Panc1 (cell line): Measurements from ENCODE around the gene TRIM62. TPM values are rescaled to one million over a fixed set of nuclear protein-coding genes. Genes with fewer than 3 reads are reported as not detected.

Source experiments
- ATAC-seq: fragments of 200-7000 bp; cut with Tn5 transposase; 2 replicates; pipeline ENCODE4 v1.9.1; 2020; ENCODE audit warnings: mild to moderate bottlenecking, moderate library complexity
- BruUV-seq: library from RNA; stranded (reverse); fragments of 400-500 nt; replicated peaks from 2 replicates; lab custom pipeline; 2021; lab: Mats Ljungman, UMichigan
- CTCF ChIA-PET: fragments of 300-600 bp; sonication (Branson Sonifier 250); formaldehyde crosslinking; loops from one replicate; lab custom pipeline; 2022; ENCODE audit warnings: antibody characterized with exemption; lab: Charles Lee
- POLR2A ChIA-PET: fragments of 300-600 bp; sonication (Branson Sonifier 250); formaldehyde crosslinking; loops from one replicate; lab custom pipeline; 2022; ENCODE audit warnings: antibody characterized with exemption; lab: Charles Lee
- DNase-seq: peaks from one replicate; pipeline ENCODE4 v3.0.0-alpha.2; 2010; ENCODE audit warnings: low read depth, low spot score
- H3K27ac ChIP-seq: 2 replicates; pipeline ENCODE4 v1.5.1; 2011; ENCODE audit warnings: mild to moderate bottlenecking, low read length, inconsistent platforms
- H3K27me3 ChIP-seq: fragments of 200-500 bp; sonication (Bioruptor generic); 2 replicates; pipeline ENCODE4 v1.6.0; 2014; ENCODE audit warnings: low read length, inconsistent platforms; ENCODE audit not compliant: control insufficient read depth, insufficient read depth
- H3K36me3 ChIP-seq: fragments of 200-500 bp; sonication (Bioruptor generic); 2 replicates; pipeline ENCODE4 v1.5.1; 2014; ENCODE audit warnings: inconsistent platforms, mild to moderate bottlenecking, low read length, moderate library complexity; ENCODE audit not compliant: control insufficient read depth, insufficient read depth
- H3K4me1 ChIP-seq: 2 replicates; pipeline ENCODE4 v1.5.1; 2011; ENCODE audit warnings: inconsistent platforms, mild to moderate bottlenecking, low read length, moderate library complexity; ENCODE audit not compliant: control insufficient read depth, insufficient read depth
- H3K4me3 ChIP-seq, 2 experiments: 2 replicates each; pipeline ENCODE4 v1.5.1; 2011 to 2012; ENCODE audit warnings: low read depth in 2 of 2, low read length in 2 of 2, mild to moderate bottlenecking in 2 of 2, inconsistent platforms in 1 of 2, moderate library complexity in 1 of 2
- H3K9me3 ChIP-seq: fragments of 200-500 bp; sonication (Bioruptor generic); 2 replicates; pipeline ENCODE4 v1.5.1; 2014; ENCODE audit warnings: low read depth, mild to moderate bottlenecking, inconsistent platforms, low read length, moderate library complexity; ENCODE audit not compliant: control insufficient read depth, insufficient read depth
- CTCF ChIP-seq: fragments of 450-650 bp; IDR thresholded peaks from 2 replicates; pipeline ENCODE4 v1.5.1; 2017; ENCODE audit warnings: mild to moderate bottlenecking
- POLR2AphosphoS5 ChIP-seq: IDR thresholded peaks from 2 replicates; pipeline ENCODE4 v1.6.1; 2012; ENCODE audit warnings: mild to moderate bottlenecking, low read depth, low read length, moderate library complexity
- REST ChIP-seq, 2 experiments: IDR thresholded peaks; 2 replicates each; pipeline ENCODE4 v1.6.1; 2011 to 2012; ENCODE audit warnings: low read depth in 2 of 2, control low read depth in 1 of 2, low read length in 1 of 2, mild to moderate bottlenecking in 1 of 2, moderate library complexity in 1 of 2; ENCODE audit not compliant: insufficient read depth in 1 of 2
- SIN3A ChIP-seq: IDR thresholded peaks from 2 replicates; pipeline ENCODE4 v1.6.1; 2012; ENCODE audit warnings: low read depth, mild to moderate bottlenecking, low read length, moderate library complexity, borderline replicate concordance; ENCODE audit not compliant: insufficient read depth
- TCF7L2 ChIP-seq: IDR thresholded peaks from 2 replicates; pipeline ENCODE4 v1.6.1; 2011; ENCODE audit warnings: mild to moderate bottlenecking, low read depth, low read length, inconsistent platforms
- in situ Hi-C: cut with HindIII; loops from 2 replicates; pipeline ENCODE4 v1.10.0; 2016; ENCODE audit warnings: low sequenced_read_pairs, low pct_unique_long_range_greater_than_20kb
- intact Hi-C: fragments of 100-400 bp; cut with micrococcal nuclease; formaldehyde crosslinking; loops from one replicate; pipeline ENCODE4 v1.10.0; 2022; ENCODE audit not compliant: unreplicated experiment
- total RNA-seq: library from RNA; stranded (reverse); gene quantifications from one replicate; pipeline ENCODE4 v1.2.1, GENCODE V29; 2021; ENCODE audit not compliant: unreplicated experiment

TRIM62 gene
- total RNA-seq, 1 experiment from 2014 or later: 7.4 TPM

GRCh38 chr1:33176887-33177286 lies 5.0 kb downstream of the TRIM62 start:
- Histone ChIP-seq H3K4me1 (peaks cover 5% of the 10 kb centered on the region), H3K9me3 (no peaks in the 10 kb centered on the region), H3K27ac (no peak overlapping the region), H3K4me3 (no peak overlapping the region), H3K27me3 (no peaks in the 10 kb centered on the region), H3K36me3 (no peaks in the 10 kb centered on the region)
- DNase-seq: no peak
- TF ChIP-seq POLR2AphosphoS5 (no peak), CTCF (no peak), SIN3A (no peak), TCF7L2 (no peak), REST (IDR thresholded peaks at IDR 0.05; ENCODE audit: insufficient read depth in 1 of 2, low read depth in 2 of 2, low read length in 1 of 2) (no peak)
- no TSS peak for BruUV-seq
- in situ Hi-C loops (no loop called here), intact Hi-C loops (no loop called here)
- no peak for ATAC-seq
- CTCF ChIA-PET: no interaction called here
- POLR2A ChIA-PET: no interaction called here

- TF ChIP-seq POLR2AphosphoS5: no peak
- no peak for TF ChIP-seq CTCF
- TF ChIP-seq TCF7L2: no peak
- TF ChIP-seq SIN3A: no peak
- TF ChIP-seq REST (IDR thresholded peaks at IDR 0.05; ENCODE audit: insufficient read depth in 1 of 2, low read depth in 2 of 2, low read length in 1 of 2): no peak
- DNase-seq (no peak), ATAC-seq (no peak)
- POLR2A ChIA-PET: no interaction called here
- CTCF ChIA-PET: no interaction called here
- in situ Hi-C loops (no loop called here), intact Hi-C loops (no loop called here)
- BruUV-seq: no TSS peak
- no peak overlapping the region for H3K4me3 ChIP-seq
- no peaks in the 10 kb centered on the region for H3K9me3 ChIP-seq
- H3K27ac ChIP-seq: no peak overlapping the region
- H3K4me1 ChIP-seq: peaks cover 5% of the 10 kb centered on the region
- no peaks in the 10 kb centered on the region for H3K27me3 ChIP-seq
- H3K36me3 ChIP-seq: no peaks in the 10 kb centered on the region
Measured at GRCh38 chr1:33176362-33176850, 5.4 kb downstream of the TRIM62 start.
